Neural progenitor cell (in vitro differentiated cells): ENCODE data around the gene GCNA.

Source experiments
- CTCF ChIP-seq: fragments of 200-600 bp; sonication (generic); IDR thresholded peaks from 2 replicates; pipeline ENCODE4 v1.5.1; 2017; ENCODE audit warnings: antibody characterized with exemption, mild to moderate bottlenecking
- EZH2 ChIP-seq: fragments of 200-600 bp; sonication (generic); IDR thresholded peaks from 2 replicates; pipeline ENCODE4 v1.6.1; 2017; ENCODE audit warnings: antibody characterized with exemption, mild to moderate bottlenecking, moderate library complexity
- EZH2phosphoT487 ChIP-seq: fragments of 200-600 bp; sonication (generic); IDR thresholded peaks from 2 replicates; pipeline ENCODE4 v1.6.1; 2017; ENCODE audit warnings: antibody characterized with exemption

- TF ChIP-seq CTCF, result no peak
- no peak for TF ChIP-seq EZH2
- TF ChIP-seq EZH2phosphoT487, result no peak
These were observed 61.8 kb downstream of the GCNA start for GRCh38 chrX:71640002-71640401.
